Tongue (tissue), 2 donors: Measurements from ENCODE around the gene UBE2QL1. TPM values are rescaled to one million over a fixed set of nuclear protein-coding genes. Genes with fewer than 3 reads are reported as not detected.

Experiments used
- DNase-seq: peaks from one replicate; pipeline ENCODE4 v3.0.0-alpha.2; 2015
- total RNA-seq: library from RNA; depleted of rRNA; stranded (reverse); fragments of >200 nt; gene quantifications from one replicate; pipeline ENCODE4 v1.2.3, GENCODE V29; 2014

The UBE2QL1 gene
- total RNA-seq, 1 donor from 2014 or later = 2.3 TPM

DNA sequence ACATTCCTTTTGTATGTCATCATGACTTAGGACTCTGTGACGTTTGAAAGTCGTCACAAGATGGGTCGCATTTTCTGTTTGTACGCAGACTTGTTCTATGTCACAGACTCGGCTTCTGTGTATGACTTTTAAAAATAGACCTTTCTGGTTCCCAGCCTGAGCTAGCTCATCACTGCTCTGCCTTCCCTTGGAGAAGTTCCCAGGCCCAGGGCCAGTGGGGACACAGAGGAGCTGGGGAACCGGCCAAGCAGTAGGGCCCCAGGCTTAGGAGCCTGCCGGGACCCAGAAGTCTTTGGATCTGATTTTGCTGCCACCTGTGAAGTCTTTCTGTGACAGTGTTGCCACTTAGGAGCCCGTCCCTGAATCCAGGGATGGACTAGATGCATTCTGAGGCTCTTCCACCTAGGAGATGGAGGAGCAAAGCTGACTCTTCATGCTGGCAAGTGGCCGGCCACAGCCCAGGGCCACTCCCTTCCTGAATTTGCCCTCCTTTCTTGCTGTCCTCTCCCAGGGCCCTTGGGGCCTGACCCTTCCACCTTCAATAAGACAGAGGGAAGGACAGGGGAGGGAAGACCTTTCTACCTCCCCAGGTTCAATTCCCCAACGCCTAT is 18.1 kb upstream of the UBE2QL1 start:
- DNase-seq = no peak

DNA sequence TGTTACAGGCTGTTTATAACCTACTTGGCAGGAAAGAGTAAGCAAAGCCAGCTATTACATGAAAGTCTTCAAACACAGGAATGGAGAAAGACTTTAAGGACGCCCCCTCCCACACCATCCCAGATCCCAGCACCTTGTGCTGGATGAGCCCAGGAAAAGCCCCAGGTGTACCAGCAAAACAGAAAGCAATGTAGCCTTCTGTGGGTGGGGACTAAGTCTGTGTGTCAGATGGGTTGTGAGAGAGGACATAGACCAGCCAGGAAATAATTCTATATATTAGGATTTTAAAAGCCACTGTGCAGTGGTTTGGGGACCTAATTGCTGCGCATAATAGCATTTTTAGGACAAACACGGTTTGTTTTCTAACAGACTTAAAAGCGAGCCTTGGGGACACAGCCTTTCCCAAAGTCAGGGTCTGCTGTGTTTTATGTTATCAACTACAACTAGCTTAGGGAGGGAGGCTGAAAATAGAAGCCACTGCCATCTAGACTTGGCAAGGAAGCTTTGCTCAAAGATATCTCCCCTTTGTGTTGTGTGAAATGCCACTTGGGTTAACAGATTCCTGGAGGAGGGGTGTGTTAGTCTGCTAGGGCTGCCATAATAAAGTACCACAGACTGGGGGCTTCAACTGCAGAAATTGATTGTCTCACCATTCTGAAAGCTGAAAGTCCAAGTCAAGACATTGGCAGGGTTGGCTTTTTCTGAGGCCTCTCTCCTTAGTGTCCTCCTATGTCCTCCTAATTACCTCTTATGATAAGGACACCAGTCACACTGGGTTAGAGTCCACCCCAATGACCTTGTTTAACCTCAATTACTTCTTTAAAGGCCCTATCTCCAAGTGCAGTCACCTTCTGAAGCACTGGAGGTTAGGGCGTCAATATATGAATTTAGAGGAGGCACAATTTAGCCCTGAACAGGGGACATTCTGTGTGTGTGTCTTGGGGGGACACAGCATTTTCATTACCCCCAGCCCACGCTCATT is 17.2 kb upstream of the UBE2QL1 start:
- DNase-seq = no peak

DNA sequence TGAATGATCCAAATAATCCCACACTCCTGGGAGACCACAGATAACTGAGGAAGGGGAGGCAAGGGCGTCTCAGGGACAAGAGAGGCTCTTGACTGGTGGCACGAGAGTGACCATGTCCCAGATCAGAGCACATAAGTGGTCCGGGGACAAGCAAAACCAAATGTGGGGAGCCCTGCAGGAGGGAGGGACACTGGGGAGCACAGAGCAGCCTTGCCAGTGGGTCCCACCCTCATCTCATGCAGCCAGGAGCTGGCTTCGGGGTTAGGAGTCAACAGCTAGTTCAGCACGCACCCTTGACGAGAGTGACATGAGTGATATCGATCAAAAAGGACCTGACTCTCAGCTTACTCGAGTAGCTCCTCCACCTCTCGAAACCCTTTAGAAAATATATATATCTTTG is 16.5 kb upstream of the UBE2QL1 start:
- DNase-seq = no peak

DNA sequence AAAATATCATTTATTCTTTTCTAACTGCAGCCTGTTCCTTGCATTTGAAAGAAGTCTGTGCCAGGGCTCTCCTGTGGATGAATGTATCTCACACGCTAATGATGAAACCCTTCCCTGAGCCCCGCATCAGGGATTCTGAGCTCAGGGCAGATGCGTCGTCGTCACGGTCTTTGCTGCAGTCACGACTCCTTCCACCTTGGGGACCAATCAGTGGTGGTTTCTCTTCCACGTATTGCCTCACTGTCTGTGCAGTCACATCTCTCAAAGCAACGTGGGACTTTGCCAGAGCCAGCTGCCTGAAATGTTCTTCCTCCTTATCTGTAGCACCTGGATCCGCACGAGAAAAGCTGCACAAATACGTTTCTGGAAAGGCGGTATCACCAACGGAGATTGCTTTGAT is 13.9 kb upstream of the UBE2QL1 start:
- no peak for DNase-seq

DNA sequence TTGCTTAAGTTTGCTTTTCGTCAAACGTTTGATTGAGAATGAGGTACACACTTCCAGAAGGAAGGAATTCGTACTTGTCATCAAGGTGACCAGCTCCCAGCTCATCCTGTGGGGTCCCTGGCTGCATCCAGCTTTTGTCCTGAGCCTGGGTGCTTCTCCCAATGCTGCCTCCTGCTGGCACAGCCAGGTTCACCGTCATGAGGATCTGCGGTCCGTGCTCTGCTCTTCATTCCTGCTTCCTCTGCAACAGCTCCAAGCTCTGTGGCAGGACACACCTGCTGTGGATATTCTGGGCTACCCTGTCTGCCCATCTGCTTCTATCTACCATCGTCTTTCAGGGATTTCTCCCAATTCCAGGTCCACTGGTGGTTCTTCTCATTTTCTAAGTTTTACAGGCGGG is 13.3 kb upstream of the UBE2QL1 start:
- DNase-seq = peak; percentile 24

DNA sequence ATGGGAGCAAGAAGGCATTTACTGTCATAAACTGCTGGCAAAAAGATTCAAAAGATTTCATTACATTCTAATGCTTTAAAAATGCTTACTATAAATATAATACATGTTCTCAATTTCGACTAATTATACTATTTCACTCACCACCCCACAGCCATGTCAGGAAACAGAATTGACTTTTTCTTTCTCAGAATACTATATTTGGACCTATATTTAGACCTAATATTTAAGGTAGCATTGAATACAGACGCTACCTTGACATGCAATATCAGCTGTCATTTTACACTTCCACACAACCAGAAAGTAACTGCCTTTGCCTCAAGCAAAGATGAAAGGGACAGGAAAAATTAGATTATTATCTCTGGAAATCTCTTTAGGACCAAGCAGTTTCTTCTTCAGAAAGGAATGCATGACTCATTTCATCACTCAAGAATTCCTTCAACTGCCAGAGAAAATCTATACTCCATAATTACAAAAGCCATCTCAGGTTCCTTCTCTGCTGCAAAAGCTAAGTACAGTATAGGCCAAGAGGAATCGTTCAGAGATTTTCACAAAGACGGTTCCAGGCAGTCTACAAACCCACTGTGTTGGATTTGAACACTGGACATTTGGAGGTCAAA is 11.8 kb upstream of the UBE2QL1 start:
- no peak for DNase-seq

DNA sequence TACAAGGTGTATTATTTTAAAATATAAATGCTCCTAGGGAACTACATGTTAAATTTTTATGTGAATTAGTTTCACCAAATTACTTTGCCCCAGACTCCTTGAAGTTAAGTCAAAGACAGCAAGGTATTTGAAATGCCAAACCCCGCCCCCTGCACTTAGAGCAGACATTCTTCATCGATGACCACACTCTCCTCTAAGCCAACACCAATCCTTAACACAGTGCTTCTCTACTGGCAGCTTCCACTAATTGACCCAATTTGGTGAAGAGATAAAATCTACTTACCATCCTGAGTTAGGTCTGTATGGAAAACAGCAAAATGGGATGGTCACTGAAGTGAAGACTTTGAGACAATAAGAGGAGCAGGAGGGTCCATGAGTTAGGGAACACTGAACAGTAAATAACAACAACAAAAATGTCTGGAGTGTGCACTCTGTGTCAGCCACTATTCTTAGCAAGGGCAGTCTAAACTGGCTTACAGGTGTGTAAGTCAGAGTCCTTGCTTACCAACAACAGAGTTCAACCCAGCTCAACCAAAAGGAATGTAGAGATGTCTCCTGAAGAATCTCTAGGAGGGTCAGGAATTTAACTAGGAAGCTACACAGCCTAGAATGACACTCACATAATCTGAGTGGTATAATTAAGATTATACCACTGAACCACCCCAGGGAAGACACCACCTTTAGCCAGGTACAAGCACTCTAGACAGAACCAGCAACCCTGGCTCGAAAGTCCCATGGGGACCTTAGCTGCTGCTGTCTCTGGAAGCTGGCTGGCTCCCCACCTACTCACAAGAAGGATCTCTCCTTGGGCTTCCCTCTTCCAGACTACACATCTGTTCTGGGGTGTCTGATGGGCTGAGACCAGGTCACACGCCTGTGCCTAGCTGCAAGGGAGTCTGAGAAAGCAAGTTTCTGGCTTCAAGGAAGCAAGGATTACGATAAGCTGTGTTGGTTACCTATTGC is 8.8 kb upstream of the UBE2QL1 start:
- no peak for DNase-seq

DNA sequence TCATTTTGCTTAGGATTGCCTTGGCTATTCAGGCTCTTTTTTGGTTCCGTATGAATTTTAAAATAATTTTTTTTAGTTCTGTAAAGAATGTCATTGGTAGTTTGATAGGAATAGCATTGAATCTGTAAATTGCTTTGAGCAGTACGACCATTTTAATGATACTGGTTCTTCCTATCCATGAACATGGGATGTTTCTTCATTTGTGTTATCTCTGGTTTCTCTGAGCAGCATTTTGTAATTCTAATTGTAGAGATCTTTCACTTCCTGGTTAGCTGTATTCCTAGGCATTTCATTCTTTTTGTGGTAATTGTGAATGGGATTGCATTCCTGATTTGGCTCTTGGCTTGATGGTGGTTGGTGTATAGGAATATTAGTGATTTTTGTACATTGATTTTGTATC is 6.3 kb upstream of the UBE2QL1 start:
- DNase-seq = no peak

DNA sequence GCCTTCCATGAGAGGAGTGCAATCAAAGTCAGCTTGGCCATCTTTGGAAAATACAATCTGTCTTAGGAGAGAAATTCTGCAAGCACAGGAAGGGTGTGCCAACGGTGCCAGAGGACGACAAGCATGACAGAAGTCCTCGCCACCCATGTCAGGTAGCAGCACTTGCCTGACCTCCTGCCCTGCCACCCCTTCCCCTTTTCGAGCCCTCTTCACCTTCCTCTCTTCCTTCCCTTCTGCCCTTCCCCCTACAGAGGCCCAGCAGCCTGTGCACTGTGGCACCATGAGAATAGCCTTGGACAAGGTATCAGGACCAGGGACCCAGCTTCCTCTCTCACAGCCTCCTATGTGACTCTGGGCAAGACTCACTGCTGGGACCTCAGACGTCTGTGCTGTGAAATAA is 5.3 kb upstream of the UBE2QL1 start:
- DNase-seq = no peak

DNA sequence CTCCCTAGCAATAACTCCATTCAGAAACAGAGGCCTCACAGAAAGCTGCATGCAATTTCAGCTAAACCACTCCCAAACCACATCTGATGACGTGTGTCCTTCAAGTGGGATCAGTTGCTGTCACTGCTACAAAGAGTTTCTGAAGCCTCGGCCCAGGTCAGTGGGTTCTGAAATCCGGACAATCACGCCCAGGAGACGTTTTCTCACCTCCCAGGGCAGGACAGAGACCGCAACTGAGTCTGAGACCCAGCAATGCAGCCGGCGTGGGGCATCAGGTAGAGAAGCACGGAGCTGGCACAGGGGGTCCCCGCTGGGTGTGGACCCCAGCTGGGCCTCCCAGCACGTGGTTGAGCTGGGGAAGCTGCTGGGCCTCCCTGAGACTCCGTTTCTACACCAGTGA is 2.6 kb upstream of the UBE2QL1 start:
- DNase-seq = no peak

DNA sequence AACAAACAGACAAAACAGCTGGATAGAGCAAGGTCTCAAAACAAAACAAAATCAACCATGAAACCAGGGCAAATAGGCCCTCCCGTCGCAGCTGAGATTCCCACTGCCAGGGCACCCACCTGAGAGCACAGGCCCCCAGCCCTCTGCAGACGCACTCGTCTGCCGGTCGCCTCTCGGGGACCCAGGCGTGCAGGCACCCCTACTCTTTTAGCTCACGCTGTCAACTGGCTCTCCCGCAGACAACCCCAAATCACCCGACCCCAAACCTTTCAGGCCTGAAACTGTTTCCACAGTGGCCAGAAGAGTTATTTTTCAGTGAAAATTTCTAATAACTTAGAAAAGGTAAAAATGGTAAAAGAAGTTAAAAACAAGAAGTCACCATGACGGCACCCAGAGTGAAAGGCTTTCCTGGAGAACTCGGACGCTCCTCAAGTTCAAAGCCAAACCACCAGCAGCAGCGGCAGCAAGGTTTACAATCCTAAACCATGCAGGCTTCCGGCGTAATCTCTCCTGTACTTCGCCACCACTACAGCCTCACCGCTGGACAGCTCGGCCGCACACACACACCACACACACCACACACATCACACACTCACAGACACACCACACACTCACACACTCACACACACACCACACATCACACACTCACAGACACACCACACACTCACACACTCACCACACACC is 1.9 kb upstream of the UBE2QL1 start:
- DNase-seq = no peak

DNA sequence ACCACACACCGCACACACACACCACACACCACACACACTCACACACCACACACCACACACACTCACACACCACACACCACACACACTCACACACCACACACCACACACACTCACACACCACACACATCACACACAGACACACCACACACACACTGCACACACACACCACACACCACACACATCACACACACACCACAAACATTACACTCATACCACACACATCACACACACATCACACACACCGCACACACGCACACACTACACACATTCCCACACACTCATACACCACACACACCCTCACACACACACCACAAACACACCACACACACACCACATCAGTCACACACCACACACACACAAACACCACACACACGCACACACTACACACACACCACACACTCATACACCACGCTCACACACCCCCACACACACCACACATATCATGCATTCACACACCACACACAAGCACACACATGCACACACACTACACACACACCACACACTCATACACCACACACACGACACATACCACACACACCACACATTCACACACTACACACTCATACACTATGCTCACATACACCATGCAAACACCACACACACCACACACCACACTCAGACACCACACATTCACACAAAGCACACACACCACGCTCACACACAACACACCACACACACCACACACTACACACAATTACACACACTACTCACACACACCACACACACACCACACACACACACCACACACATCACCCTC is 1.1 kb upstream of the UBE2QL1 start:
- DNase-seq = no peak

DNA sequence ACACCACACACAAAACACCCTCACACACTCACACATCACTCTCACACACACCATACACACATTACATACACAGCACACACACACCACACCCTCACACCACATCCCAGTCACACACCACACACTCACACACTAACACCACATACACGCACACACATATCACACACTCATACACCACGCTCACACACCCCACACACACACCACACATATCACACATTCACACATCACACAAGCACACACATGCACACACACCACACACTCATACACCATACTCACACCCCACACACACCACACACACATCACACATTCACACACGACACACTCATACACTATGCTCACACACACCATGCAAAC is 543 bp upstream of the UBE2QL1 start:
- DNase-seq = no peak

DNA sequence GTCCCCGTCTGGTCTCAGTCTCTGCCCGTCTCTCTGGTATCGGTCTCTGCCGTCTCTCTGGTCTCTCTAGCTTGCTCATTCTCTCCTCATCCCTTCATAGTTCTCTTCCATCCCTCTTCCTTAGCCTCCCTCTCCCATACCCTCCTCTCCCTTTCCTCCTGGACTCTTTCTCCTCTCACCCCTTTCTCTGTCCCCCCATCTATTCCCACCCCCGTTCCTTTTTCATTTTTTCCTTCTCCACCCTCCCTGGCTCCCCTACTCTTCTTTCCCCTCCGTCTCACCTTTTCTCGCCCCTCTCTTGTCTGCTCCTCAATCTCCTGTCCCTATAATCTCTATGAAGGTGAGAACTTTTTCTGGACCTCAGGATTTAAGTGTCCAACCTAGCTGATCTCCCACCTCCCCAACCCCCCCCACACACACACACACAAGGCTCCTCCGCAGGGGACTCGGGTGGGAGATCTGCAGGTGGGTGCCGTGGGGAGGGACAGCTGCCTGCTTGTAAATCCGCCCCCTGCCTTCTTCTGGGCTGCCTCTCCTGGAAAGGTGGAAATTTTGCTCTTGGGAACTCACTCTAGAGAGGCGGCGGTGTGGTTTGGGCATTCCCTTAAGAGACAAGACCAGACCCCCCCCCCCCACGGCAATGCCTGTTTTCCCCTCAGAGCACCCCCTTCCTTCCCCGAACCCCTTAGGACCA is 953 bp downstream of the UBE2QL1 start:
- DNase-seq = no peak

DNA sequence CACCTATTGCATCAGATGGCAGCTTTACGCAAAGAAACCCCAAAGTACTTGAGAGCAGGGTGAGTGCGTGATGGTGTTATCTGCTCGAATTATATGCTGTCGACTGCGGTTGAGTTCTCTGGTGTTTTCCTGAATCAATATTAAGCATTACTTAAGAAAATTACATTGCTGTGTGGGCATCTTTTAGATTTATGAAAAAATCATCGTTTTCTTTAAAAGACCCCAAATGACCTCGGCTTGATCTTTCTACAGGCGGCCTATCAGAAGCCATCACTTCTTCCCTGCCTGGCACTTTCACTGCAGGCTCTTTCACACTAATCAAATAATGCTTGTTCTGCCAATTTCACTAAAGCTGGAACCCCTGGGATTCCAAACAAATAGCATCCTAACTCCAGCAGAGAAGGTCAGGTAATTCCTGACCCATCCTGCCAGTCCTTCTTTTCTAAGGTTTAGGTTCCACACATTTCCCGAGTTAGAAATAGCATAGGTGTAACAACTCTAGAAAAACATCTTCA is 1.7 kb downstream of the UBE2QL1 start:
- no peak for DNase-seq

DNA sequence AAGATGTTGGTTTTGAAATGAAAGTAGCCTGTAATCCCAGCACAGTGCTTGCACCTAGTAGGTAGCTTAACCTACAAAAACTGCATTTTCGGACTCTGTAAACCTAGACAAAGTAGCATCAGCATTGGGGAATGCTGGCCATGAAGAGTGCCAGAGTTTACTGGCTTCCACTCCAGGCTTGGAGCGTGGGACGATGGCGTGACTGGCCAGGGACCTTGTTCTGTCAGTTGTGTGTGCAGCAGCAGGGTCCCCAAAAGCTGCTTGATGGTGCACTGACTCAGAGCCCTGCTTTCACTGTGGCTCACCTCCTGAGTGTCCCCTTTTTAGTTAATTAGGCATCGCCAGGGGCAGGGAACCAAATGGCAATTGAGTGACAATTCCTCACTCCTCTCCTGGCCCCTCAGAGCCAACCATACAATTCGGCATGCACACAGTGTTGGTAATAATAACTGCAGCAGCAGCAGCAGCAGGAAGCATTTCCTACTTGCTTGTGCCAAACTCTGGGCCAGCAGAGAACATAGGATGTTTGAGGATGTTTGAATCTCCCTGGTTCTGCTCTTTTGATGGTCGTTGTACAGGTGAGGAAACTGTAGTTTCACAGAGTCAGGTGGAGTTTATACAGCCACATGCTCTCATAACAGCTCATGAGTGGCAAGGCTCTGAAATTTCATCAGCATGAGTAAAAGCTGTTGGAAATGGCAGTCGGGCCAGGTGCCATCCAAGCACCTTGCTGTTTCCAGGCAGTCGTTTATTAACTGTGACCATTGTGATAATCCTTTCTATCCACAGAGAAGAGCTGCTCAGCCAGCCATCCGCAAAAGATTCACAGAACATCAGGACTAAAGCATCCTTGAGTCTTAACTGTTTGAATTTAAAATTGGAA is 4.2 kb downstream of the UBE2QL1 start:
- DNase-seq = no peak

DNA sequence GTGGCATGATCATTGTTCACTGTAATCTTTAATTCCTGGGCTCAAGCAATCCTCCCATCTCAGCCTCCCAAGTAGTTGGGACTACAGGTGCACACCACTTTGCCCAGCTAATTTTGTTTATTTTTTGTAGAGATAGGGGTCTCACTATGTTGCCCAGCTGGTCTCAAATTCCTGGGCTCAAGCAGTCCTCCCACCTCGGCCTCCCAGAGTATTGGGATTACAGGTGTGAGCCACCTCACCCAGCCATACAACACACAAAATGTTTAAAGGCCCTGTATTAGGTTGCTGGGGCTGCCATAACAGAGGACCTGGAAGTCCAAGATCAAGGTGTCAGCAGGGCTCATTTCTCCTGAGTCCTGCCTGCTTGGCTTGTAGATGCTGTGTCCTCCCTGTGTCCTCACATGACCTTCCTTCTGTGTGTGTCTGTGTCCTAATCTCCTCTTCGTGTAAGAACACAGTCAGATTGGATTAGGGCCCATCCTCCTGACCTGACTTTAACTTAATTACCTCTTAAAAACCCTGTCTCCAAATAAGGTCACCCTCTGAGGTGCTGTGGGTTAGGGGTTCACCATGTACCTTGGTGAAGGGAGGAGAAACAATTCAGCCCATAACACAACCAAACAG is 5.4 kb downstream of the UBE2QL1 start:
- no peak for DNase-seq

DNA sequence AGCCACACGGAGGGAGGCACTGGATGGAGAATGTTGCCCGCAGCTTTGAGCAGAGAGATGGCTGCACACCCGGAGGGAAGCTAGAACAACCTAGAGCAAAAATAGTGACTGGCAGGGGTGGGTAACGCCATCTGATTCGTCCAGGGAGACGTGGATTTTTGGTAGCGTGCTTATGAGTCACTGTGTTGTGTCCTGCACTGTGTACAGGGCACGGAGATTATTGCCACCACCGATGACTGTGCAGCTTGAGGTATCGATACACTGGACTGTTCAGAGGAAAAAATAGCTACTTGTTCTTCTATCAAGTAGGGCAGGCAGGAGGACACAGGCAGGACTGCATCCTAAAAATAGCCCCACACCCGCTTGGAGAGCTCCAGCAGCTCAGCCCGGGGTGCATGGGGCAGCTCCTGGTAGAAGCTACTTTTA is 6.0 kb downstream of the UBE2QL1 start:
- DNase-seq = peak; percentile 24
